HCT116 (cell line): Measurements from ENCODE around the gene TRIM43.
"Not testable (repeated sequence)": the region's sequence is repeated elsewhere in the genome, so short reads cannot be mapped to it uniquely, and the experiment has no call there.

ENCODE experiments used
- CTCF ChIP-seq, 3 experiments: fragments of 200-600 bp in 1 of 3; sonication (generic) in 1 of 3; IDR thresholded peaks in 2 of 3; conservative IDR thresholded peaks in 1 of 3; 2 replicates each; pipeline ENCODE4 v1.5.1; 2012 to 2017; ENCODE audit warnings: low read depth in 2 of 3, low read length in 2 of 3, antibody characterized with exemption in 1 of 3, borderline replicate concordance in 1 of 3, control low read depth in 1 of 3, mild to moderate bottlenecking in 1 of 3, mixed read lengths in 1 of 3, mixed run types in 1 of 3, moderate library complexity in 1 of 3; ENCODE audit not compliant: insufficient read depth in 1 of 3
- ELF1 ChIP-seq: IDR thresholded peaks from 2 replicates; pipeline ENCODE4 v1.6.1; 2012; ENCODE audit warnings: low read depth, borderline replicate concordance
- EZH2phosphoT487 ChIP-seq: fragments of 200-600 bp; IDR thresholded peaks from 2 replicates; pipeline ENCODE4 v1.6.1; 2018; ENCODE audit warnings: antibody characterized with exemption, borderline replicate concordance
- REST ChIP-seq: IDR thresholded peaks from 2 replicates; pipeline ENCODE4 v1.6.1; 2012; ENCODE audit warnings: low read depth
- SRF ChIP-seq: IDR thresholded peaks from 2 replicates; pipeline ENCODE4 v1.6.1; 2012; ENCODE audit warnings: low read depth
- ZBTB33 ChIP-seq: IDR thresholded peaks from 2 replicates; pipeline ENCODE4 v1.6.1; 2011; ENCODE audit warnings: mild to moderate bottlenecking, low read length, moderate library complexity; ENCODE audit not compliant: insufficient replicate concordance; ENCODE audit errors: extremely low read depth

- not testable (repeated sequence) for TF ChIP-seq CTCF (IDR thresholded peaks at IDR 0.05 in 2 of 3, conservative IDR thresholded peaks at IDR 0.05 in 1 of 3; ENCODE audit: borderline replicate concordance in 1 of 3, insufficient read depth in 1 of 3, low read depth in 2 of 3, low read length in 2 of 3); EZH2phosphoT487; SRF; ELF1; REST; ZBTB33
Observed at GRCh38 chr2:95591701-95592100, at the start of gene TRIM43.
